Measurements from ENCODE around the gene CXXC4.

The CXXC4 gene

DNA sequence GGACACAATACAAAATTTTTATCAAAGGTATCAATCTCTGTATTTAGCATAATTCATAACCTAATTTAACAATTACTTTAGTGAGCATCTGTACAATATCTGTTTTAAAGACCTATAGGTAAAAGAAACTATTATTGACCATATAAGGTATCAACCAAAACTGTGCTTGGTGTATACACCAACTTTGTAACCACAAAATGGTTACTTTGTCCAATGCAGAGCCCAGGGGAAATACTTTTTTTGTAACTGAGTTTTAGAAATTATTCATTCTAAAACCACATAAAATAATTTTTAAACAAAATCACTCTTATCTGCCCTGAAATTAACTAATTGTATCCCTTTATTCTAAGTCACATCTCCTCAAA lies 5.0 kb downstream of the CXXC4 start:
- no peak for DNase-seq (ENCODE audit: low read depth in 2 of 2)

DNA sequence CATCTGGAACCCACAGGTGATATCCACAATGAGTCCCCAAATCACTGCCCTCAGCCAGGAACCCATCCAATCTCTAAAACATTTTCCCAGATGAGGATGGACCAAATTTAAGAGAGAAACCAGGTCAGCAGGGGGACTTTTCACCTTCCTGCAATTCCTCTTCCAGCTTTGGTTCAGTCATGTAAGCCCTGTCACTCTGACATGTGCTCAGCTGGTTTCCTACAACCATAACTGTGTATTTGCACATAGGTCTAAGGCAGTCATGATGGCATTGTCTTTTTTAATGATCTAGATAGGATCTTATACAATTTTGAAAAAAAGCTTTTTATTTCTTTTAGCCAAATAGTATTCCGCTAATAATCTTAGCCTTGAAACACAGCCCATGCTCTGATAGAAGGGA lies 6.5 kb downstream of the CXXC4 start:
- DNase-seq (ENCODE audit: low read depth in 2 of 2): no peak

DNA sequence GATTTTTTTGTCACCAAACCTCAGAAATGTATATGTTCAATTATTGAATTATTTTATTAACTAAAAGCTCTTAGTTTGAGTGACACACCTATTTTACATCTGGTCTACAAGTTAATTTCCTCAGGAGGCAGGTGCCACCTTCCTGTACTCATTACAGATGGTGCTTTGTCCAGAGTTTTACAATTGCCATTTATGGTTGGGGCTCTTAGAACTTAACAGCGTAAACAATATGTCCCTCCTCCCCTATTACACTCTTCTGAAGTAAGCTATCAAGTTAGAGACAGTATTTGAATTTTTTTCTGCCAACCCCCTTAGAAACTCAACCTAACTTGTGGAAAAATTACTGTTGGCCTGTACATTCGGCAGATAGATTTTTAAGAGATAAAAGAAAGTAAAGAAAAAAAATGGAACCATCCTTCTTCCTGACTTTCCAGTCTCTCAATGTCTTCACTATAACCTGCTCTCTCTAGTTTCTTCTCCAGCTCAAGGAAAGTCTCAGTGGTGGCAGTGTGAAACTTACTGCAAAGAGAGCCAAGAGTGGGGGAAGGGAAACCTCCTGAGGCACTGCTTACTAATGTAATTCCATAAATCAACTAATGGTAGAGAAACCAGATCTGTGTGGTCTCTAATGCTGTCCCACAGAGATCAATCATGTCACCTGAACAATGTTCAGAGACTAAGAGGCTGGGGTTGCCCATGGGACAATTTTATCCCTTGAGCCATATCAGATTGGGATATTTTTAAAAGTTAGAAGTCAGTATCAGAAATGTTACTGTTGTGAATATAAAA lies 7.8 kb downstream of the CXXC4 start:
- no peak for DNase-seq (ENCODE audit: low read depth in 2 of 2)

DNA sequence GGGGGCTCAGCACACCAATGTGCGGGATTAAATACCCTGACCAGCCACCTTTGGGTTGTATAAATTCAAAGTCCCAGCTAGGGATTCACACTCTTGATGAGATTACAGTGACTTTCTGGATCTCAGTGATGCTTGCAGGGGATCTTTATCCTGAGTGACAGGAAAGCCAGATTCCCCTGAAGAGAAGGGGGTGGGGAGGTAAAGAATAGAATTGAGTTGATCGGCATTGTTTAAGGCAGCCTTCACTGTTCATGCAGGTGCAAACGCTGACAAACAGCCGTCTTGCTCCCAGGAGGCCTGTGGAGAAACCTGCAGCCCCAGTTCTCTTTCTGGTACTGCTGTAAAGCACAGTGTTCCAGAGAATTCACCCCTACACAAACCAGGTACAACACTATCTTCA lies 19.0 kb downstream of the CXXC4 start:
- DNase-seq (ENCODE audit: low read depth in 2 of 2): no peak

DNA sequence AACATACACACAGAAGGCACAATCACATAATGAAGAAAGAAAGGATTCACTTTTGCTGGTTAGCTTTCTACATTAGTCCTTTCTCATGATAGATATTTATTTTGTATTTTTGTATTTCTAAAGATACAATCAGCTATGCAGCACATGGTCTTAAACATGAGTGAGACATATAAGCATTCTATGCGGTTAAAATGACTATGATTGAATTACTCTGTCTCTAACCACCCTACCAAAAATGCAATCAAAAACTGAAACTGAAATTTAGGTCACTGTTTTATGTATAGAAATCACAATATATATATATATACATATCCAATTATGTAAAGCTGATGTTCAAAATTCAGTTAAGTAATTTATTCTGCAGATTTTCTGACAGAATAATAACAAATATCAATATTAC lies 21.9 kb downstream of the CXXC4 start:
- no peak for DNase-seq (ENCODE audit: low read depth in 2 of 2)

DNA sequence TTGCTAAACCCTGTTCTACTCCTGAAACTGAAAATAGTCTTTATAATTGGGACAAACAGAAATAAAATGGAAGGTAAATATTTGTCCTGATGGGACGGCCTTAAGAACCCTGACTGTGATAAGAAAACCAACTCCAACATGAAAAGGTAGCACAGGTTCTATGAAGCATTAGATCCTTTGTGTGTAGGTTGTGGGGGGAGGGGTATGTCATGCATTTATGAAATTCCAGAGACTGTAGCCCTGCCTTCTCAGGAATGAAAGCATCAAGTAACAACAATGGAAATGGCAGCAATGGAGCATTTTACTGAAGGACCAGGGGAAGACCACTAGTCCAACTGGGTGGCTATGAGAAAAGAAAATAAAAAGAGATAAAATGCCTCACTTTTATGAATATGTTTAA lies 23.9 kb downstream of the CXXC4 start:
- no peak for DNase-seq (ENCODE audit: low read depth in 2 of 2)

DNA sequence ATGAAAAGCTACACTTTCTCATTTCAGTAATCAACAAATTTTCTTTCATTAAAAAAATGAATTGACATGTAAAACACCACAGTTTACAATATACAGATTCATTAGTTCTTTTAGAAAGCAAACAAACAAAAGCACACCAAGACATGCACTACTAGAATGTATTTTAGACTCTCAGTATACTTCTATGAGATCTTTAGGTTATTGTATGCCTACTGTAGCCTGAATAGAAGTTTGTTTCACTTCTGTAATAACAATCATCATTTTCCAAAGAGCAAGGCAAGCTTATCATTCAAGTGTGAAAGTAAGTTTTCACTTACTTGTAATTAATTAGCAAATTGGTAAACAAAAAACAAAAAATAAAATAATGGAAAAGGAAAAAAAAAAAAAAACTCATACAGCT lies 24.9 kb downstream of the CXXC4 start:
- DNase-seq (ENCODE audit: low read depth in 2 of 2): no peak

DNA sequence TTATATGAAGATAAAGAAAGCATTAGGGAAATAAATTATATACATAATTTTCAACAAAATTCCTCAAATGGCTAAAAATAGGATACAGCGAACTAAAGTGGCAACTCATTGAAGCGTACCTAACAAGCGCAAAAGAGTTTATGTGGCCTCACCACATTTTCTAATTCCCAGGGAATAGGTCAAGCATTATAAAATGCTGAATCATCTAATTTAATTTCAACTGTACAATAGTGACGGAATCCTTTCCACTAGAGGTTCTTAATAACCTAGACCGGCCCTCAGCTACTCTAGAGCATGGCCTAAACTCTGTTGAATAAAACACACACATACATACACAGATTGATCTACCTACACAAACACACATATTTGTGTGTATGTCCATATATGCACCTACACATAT lies 29.1 kb downstream of the CXXC4 start:
- no peak for DNase-seq (ENCODE audit: low read depth in 2 of 2)

DNA sequence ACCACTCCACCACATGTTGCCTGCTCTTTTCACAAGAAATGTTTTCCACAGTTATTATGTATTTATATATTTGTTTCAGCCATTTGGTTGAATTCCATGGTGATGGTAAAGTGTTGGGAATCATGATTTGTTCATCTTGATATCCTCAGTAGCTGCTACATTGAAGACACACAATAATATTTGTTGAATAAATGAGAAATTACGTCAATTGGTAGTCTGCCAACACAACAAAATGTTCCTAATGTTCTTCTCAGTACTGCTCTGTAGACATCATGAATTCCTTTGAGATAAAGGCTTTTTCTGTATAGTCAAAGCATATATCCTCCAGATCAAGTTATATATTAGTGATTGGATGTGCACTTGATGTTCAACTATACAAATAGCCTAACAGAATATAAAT lies 29.5 kb downstream of the CXXC4 start:
- no peak for DNase-seq (ENCODE audit: low read depth in 2 of 2)

DNA sequence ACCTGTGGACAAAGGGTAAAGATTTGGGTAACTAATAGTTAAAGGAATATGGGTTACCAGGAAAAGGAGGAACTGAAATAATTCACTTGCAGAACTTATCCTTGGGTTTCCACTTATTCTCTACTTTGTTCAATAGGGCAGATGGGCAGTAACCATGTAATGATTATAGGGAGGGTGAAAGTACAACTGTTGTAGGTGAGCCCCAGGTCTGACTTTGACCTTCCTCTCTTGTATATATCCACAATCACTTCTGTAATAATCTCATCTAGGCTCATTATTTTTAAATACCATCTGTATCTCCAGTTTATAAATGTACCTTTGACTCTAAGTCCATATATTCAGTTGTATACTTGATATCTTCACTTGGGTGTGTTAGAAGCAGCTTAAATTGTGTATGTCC lies 32.1 kb downstream of the CXXC4 start:
- no peak for DNase-seq (ENCODE audit: low read depth in 2 of 2)

DNA sequence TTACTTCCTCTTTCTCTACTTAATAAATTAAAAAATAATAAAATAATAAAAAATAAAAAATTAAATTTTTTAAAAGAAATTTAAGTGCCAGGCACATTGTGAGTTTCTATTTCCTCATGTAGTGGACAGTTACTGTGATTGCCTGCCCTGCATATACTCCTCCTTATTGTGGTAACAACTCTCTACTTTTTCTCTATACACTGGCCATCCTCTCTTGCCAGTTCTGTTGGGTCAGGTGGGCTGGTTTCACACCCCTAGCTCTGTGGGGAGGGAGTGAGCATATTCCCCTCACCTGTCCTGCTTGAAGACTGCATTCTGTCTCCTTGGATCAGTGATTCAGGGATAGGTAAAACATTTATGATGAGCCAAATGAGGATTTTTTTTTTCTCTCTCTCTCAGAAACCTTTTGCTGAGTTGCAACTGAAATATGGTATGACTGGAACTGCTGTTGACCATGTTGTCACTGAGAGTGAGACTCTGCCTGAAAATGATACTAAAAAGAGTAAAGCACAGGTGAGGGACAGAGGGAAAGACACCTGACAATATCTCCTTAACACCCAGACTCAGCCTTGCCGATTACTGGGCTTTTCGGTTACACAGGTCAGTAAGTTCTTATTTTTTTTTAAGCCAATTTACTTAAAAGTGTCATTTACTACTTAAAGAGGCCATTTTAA lies 37.2 kb downstream of the CXXC4 start:
- no peak for DNase-seq (ENCODE audit: low read depth in 2 of 2)

DNA sequence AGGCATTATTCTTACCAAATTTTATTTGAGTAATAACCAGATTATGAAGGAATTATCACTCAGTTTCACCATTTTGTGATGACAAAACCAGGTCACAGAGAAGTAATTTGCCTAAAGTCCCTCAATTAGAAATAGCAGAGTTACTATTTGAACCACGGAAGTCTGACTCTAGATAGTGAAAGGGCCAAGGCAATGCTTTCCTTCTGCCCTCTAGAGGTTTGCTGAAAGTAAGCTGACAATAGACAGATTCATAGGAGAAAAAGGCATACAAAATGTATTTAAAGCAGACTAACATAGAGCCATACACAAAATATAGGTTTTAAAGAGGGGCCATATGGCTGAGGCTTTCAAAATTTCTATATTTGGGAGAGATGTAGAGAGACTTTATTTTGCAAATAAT lies 43.1 kb downstream of the CXXC4 start:
- DNase-seq (ENCODE audit: low read depth in 2 of 2): no peak

DNA sequence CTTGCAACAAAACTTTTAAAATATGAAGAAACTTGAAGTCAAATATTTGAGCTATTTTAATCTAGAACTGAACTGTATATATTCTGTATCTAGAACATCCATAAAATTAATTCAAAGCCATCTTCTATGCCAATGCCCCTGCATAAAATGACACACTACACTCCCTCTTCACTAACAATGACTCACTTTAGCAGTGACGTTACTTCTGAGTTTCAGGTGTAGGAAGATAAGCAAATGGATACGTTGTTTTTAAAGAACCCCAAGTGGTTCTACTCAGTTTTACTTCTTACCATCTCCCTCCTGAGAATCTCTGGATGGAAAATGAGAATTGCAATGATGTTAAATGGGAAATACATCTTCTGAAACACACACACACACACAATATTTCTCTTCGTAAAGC lies 45.2 kb downstream of the CXXC4 start:
- no peak for DNase-seq (ENCODE audit: low read depth in 2 of 2)

DNA sequence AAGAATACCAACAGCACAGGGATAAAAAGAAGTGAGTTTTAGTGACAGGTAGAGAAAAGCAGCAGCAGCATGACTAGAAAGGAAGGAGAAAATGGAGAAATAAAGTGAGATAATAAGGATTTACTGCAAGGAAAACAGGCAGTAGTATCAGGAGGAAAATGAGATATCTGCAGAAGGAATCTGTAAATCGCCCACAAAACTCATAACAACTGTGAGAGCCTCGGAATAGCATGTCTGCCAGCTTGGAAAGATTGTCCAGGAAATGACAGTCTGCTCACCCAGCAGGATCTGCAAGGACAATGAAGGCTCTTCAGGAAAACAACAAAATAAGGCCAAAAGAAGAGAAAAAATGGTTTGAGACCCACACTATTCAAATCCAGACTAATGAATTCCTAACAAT lies 47.4 kb downstream of the CXXC4 start:
- no peak for DNase-seq (ENCODE audit: low read depth in 2 of 2)

DNA sequence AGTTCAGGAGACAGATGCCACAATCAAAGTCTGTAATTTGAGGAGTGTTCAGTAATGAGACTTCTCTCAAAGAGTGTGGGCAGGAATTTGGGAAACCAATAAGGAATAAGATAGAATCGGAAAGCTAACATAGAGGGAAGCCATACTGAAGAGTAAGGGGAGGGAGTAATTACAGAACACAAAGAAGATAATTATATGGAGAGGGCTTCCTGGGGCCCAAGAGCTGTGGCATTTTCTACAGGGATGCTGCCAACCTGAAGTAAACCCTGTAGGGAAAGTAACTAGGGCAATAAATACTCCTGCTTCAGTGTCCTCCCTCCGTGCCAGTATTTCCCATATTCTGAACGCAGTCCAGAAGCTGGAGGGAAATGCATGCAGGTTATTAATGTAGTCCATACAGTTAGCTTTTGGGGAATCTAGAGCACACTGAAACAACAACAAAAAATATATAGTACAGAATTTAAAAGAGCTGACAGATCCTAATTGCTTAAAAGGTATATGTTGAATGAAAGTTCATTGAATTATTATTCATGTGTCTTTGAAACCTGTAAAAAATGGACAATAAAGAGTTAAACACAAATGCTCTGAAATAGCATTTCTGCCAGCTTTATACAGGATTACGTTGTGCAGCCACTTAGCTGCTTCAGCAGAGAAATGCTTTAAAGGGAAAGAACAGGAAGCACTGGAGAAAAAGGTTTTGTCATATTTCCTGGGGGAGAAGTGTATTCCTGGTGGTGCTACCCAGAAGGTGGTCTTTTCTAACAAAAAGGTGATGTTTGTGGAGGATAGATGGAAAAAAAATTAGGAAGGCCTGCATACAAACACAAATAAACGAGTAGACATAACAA lies 48.0 kb downstream of the CXXC4 start:
- DNase-seq (ENCODE audit: low read depth in 2 of 2): no peak

DNA sequence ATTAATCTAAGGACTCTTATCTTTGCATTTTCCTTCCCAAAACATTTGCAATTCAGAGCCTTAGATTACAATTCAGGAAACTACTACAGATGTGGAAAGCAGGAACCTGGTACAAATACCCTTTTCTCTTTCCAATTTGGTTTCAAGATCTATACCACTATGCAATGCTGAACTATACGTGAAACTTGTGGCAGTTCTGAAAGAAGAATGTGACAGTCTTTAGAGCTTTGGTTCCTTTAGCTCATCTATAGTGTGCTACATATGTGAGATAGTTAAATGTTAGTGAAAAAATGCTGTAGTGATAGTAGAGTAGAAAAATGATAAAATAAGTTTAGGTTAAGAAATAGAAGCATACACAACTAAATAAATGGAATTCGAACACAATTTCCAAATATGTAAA lies 50.0 kb downstream of the CXXC4 start:
- no peak for DNase-seq (ENCODE audit: low read depth in 2 of 2)

DNA sequence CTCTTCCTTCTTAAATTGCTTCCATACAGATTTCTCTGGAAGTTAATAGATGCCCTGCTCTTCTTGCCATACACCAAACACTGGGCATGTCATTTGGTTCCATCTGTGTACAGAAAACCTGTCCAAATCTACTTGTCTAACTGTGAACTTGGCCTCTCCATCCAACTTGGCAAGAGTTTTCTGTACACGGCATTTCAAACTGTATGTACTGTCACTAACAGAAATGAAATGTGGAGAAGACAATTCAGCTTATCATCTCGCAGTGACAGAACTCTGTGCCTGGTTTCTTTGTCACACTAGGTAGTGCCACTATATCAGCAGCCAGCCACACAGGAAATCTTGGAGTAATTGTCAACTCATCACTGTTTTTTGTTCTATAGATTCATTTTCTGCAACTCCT lies 58.2 kb downstream of the CXXC4 start:
- DNase-seq (ENCODE audit: low read depth in 2 of 2): no peak

DNA sequence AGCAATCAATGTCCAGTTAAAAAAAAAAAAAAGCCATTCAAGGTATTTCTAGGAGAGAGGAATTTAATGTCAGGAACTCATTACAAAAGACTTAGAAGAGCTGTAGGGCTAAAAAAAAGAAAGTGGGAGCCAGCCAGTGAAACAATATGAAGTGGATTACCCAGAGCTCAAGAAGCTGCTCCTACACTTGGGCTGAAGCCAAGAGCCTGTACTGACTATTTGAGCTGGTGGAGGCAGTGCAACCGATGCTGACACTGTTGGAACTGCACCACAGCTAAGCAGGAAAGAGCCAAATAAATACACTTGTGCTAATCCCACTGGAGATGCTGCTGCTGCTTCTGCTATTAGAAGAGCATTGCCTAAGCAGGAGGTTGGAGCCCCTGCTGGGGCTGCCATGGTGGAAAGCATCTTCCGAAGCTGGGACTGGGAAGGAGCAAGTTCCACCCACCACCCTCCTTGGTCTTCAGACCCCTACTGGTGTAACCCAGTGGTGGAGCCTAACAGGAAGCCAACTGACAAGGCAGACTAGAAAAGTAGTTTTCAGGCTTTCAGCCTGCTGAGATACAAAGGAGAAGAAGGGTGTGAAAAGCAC lies 65.4 kb downstream of the CXXC4 start:
- no peak for DNase-seq (ENCODE audit: low read depth in 2 of 2)

DNA sequence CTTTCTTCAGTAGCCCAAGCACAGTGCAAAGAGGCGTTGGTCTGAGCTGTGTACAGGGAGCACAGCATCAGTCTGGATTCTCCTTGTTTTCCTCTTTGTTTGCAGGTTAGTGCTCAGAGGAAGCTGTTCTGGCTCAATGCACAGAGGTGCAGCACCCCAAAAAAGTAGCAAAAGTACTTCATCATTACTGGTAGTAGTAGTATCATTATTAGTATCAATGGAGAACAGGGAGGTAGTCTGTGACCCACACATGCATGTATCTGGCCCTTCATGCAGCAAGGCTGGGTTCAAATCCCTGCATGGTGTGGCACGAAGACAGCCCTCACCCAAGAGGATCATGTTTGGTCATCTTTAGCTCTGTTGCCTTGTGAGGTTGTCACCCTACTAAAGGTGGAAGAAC lies 68.7 kb downstream of the CXXC4 start:
- DNase-seq (ENCODE audit: low read depth in 2 of 2): no peak

DNA sequence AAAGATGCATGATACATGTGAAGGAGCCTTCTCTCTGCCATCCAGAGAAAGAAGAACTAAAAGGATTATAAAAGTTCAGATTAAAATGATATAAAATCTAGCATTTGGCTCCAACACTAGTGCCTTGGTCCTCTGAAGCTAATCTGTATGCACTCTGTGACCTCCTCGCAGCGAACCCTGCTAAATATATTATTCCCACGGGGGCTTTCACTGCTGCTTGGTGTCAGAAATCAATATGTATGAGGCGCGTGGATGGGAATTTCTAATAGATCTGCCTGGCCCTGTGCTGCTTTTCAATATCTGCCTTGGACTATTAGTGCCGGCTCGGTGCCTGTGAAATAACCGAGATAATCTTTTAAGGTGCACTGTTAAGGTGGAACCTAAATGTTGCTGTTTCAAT lies 69.7 kb downstream of the CXXC4 start:
- DNase-seq (ENCODE audit: low read depth in 2 of 2): no peak

DNA sequence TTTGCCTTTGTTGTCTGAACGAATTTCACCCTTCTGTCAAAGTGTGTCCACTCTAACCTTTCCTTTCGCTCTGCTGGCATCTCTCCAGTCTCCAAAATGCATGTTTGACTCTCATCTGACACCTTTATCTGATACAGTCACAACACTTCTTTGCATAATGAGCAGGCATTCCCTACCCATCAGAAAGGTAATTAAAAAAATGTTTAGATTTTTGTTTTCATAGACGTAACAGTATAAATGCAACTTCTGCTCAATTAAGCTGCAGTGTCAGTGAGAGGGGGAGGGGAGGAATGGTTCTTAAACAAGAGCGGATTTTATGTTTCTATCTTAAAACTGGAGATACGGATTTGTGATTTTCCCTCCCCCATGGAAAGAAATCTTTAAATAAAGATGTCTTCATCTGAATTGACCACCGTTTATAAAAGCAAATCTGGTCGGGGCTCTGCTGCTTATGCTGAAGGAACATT lies 70.2 kb downstream of the CXXC4 start:
- no peak for DNase-seq (ENCODE audit: low read depth in 2 of 2)

DNA sequence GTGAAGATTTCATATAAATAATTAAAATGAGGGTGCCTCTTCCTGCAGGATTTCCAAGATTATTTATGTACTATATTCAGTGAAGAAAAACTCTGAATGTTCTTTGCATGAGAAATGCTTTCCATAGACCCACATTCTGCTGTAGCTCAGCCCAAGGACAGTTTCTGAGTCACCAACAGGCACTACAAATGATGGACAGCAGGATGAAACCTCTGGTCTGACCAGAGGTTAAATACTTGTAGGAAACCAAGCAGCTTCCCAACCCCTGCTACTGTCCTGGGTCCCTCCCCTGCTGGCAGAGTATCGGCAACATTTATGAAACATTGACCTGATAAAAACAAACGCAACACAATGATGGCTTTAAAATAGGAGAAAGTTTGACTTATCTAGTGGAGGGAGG lies 73.1 kb downstream of the CXXC4 start:
- no peak for DNase-seq (ENCODE audit: low read depth in 2 of 2)
